Measurements from ENCODE around the gene PNPLA1.

The PNPLA1 gene

DNA sequence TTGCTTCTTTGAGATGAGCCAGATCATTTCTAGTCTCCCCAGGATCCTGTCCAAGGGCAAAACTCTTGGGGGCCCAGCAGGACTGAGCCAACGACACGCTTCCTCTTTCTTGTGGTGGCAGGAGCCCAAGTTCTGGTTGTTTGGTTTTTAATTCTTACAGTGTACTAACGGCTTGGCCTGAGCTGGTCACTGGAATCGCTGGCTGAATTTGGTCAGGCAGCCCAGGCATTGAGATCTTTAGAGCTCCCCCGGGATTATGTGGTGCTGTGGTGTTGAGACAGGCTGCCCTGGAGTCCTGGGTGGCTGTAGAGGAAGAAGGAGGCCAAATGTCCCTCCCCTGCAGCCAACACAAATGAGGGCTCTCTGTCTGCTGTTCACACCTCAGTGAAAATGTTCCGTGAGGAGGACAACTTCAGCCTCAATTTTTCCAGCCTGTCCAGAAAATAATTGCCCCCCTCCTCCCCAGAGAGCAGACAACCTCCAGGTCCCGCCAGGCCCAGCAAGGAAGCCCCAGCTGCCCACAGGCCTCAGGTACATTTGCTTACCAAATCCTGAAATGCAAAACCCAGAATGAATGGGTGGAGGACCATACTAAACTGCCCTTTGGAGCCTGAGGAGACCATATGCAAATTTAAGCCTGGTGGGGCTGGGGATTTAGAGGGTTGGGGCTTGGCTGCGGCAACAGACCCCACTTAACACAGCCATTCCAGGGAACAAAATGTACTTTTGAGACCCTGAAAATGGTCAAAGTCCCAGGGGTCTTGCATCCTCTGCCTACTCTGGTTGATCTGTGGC lies 43.2 kb downstream of the PNPLA1 start:
- in situ Hi-C loops (cut with MboI; ENCODE audit: low sequenced_read_pairs): no loop called here

DNA sequence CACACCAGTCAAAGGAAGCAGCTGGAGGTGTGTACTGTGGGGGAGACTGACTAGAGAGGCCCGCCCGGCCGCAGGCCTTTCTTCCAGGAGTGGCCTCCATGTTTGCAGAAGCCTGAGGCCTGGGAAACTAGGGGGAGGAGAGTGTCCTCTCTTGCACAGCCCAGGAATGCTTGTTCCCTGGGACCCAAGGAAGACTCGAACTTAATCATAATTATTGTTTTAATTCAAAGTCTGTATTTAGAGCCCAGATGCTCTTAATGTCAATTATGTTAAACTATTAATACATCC lies 43.7 kb downstream of the PNPLA1 start:
- in situ Hi-C loops (cut with MboI; ENCODE audit: low sequenced_read_pairs): no loop called here

- in situ Hi-C loops (cut with MboI; ENCODE audit: low sequenced_read_pairs): no loop called here
These were observed 44.6 kb downstream of the PNPLA1 start for GRCh38 chr6:36314221-36315014.

GRCh38 chr6:36315921-36316320 lies 46.1 kb downstream of the PNPLA1 start:
- in situ Hi-C loops (cut with MboI; ENCODE audit: low sequenced_read_pairs): no loop called here

- in situ Hi-C loops (cut with MboI; ENCODE audit: low sequenced_read_pairs): no loop called here
These were observed 47.8 kb downstream of the PNPLA1 start for GRCh38 chr6:36317623-36318022.

GRCh38 chr6:36318690-36319435 lies 49.0 kb downstream of the PNPLA1 start:
- in situ Hi-C loops (cut with MboI; ENCODE audit: low sequenced_read_pairs): no loop called here

- in situ Hi-C loops (cut with MboI; ENCODE audit: low sequenced_read_pairs): no loop called here
These were observed 49.5 kb downstream of the PNPLA1 start for GRCh38 chr6:36319436-36319762.

GRCh38 chr6:36319821-36320220 lies 50.0 kb downstream of the PNPLA1 start:
- in situ Hi-C loops (cut with MboI; ENCODE audit: low sequenced_read_pairs): no loop called here

GRCh38 chr6:36320475-36320874 lies 50.6 kb downstream of the PNPLA1 start:
- in situ Hi-C loops (cut with MboI; ENCODE audit: low sequenced_read_pairs): no loop called here

GRCh38 chr6:36322591-36322990 lies 52.7 kb downstream of the PNPLA1 start:
- in situ Hi-C loops (cut with MboI; ENCODE audit: low sequenced_read_pairs): no loop called here

GRCh38 chr6:36323062-36323461 lies 53.2 kb downstream of the PNPLA1 start:
- in situ Hi-C loops (cut with MboI; ENCODE audit: low sequenced_read_pairs): no loop called here

- in situ Hi-C loops (cut with MboI; ENCODE audit: low sequenced_read_pairs): no loop called here
These were observed 54.3 kb downstream of the PNPLA1 start for GRCh38 chr6:36324191-36324590.

DNA sequence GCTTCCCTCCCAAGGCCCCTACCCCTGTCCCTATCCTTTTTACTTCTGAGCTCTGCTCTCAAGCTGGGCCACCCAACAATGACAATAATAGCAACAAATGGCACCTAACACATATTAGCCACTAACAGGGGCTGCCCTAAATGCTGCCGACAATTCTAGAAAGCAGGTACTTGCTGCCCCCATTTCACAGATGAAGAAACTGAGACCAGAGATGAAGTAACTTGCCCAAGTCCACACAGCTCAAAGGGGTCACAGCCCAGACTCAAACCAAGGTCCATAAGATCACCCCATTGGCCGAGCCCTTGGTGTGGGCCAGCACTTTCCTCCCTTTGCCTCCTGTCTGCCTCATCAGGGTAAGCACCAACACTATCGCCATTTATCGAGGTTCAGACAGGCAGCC lies 54.9 kb downstream of the PNPLA1 start:
- in situ Hi-C loops (cut with MboI; ENCODE audit: low sequenced_read_pairs): no loop called here

- in situ Hi-C loops (cut with MboI; ENCODE audit: low sequenced_read_pairs): no loop called here
These were observed 56.6 kb downstream of the PNPLA1 start for GRCh38 chr6:36326356-36326995.

GRCh38 chr6:36327226-36327918 lies 57.5 kb downstream of the PNPLA1 start:
- in situ Hi-C loops (cut with MboI; ENCODE audit: low sequenced_read_pairs): no loop called here

- in situ Hi-C loops (cut with MboI; ENCODE audit: low sequenced_read_pairs): no loop called here
These were observed 58.0 kb downstream of the PNPLA1 start for GRCh38 chr6:36327919-36328236.

DNA sequence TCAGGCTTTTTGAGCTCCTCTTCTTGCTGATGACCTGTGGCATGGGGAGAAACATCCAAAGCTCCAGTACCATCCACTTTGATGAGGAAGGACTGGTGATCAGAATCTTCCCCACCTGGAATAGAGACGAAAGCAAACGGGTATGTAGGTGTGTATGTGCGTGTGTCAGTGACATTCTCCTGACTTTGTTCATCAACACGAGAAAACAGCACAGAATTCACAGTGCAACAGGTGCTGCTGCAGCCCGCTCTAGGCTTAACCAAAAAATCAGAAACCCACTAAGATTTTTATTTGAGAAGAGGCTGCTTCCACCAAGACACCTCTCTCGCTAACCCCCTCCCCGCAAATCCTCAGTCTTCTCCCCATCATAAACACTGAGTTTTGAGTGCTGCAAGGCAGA lies 58.7 kb downstream of the PNPLA1 start:
- in situ Hi-C loops (cut with MboI; ENCODE audit: low sequenced_read_pairs): no loop called here

DNA sequence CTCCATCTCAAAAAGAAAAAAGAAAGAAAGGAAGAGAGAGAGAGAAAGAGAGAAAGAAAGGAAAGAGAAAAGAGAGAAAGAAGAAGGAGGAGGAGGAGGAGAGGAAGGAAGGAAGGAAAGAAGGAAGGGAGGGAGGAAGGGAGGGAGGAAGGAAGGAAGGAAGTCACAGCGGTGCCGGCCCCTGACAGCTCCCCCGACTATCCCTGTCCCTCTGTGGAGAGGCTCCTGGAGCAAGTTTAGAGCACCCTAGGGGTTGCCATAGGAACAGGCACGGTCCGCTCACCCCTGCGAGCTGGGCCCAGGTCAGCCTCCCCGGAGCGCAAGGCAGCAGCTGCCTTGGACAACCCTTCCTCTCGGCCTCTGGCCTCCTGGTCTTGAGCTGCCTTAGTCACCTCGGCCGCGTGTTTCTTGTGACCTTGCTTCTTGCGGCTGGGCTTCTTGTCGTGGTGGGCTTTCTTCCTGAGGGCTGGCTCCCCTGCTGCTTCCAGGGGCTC lies 60.0 kb downstream of the PNPLA1 start:
- in situ Hi-C loops (cut with MboI; ENCODE audit: low sequenced_read_pairs): no loop called here

DNA sequence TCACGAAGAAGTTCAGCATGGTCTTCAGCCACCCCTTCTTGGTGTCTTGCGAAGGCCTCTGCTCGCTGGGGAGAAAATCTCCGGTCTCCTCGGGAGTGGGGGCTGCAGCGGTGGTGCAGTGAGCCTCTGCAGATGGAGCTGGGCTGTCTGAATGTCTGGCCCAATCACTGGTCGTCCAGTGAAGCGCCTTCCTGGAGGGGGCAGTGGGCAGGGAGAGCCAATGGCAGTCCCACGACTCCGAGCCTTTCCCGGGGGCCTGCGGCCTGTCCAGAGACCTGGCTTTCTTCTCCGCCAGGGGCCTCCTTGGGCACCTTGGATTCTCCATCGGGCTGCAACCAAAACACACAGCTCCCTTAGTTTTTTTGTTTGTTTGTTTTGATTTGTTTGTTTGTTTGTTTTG lies 60.5 kb downstream of the PNPLA1 start:
- in situ Hi-C loops (cut with MboI; ENCODE audit: low sequenced_read_pairs): no loop called here

- in situ Hi-C loops (cut with MboI; ENCODE audit: low sequenced_read_pairs): no loop called here
These were observed 61.5 kb downstream of the PNPLA1 start for GRCh38 chr6:36331381-36331780.
